GM23338 (cell line): ENCODE measurements around the gene TIAM1. TPM values are rescaled to one million over a fixed set of nuclear protein-coding genes. Genes with fewer than 3 reads are reported as not detected.

Experiments used
- ATAC-seq: fragments of 200-7000 bp; cut with Tn5 transposase; 3 replicates; pipeline ENCODE4 v1.9.1; 2020
- DNase-seq: peaks from one replicate; pipeline ENCODE4 v3.0.0-alpha.2; 2015; ENCODE audit warnings: low spot score
- H2AFZ ChIP-seq: fragments of 200-600 bp; sonication (generic); 2 replicates; pipeline ENCODE4 v1.8.0; 2016; ENCODE audit warnings: antibody characterized with exemption, mild to moderate bottlenecking, moderate library complexity
- H3F3A ChIP-seq: fragments of 200-600 bp; sonication (generic); replicated peaks from 2 replicates; pipeline ENCODE4 v1.8.0; 2017; ENCODE audit warnings: antibody characterized with exemption, mixed run types, low read depth
- H3K27ac ChIP-seq: fragments of 200-600 bp; sonication (generic); 2 replicates; pipeline ENCODE4 v1.6.1; 2016; ENCODE audit warnings: low read depth
- H3K27me3 ChIP-seq: fragments of 200-600 bp; sonication (generic); 2 replicates; pipeline ENCODE4 v1.8.0; 2016; ENCODE audit warnings: mild to moderate bottlenecking, mixed run types, moderate library complexity; ENCODE audit not compliant: insufficient read depth
- H3K36me3 ChIP-seq: fragments of 200-600 bp; sonication (generic); 2 replicates; pipeline ENCODE4 v1.8.0; 2016; ENCODE audit warnings: mild to moderate bottlenecking; ENCODE audit not compliant: insufficient read depth
- H3K4me1 ChIP-seq: fragments of 200-600 bp; sonication (generic); 2 replicates; pipeline ENCODE4 v1.8.0; 2016; ENCODE audit warnings: mild to moderate bottlenecking, moderate library complexity; ENCODE audit not compliant: insufficient read depth
- H3K4me2 ChIP-seq: fragments of 200-600 bp; sonication (generic); 2 replicates; pipeline ENCODE4 v1.7.1; 2017; ENCODE audit warnings: mixed run types
- H3K4me3 ChIP-seq: fragments of 200-600 bp; sonication (generic); 2 replicates; pipeline ENCODE4 v1.6.1; 2016; ENCODE audit warnings: mixed run types
- H3K79me2 ChIP-seq: fragments of 200-600 bp; sonication (generic); replicated peaks from 2 replicates; pipeline ENCODE4 v1.8.0; 2017; ENCODE audit warnings: mild to moderate bottlenecking; ENCODE audit not compliant: insufficient read depth
- H3K9me2 ChIP-seq: fragments of 200-600 bp; sonication (generic); 2 replicates; pipeline ENCODE4 v1.8.0; 2017; ENCODE audit not compliant: insufficient read depth
- H4K20me1 ChIP-seq: fragments of 200-600 bp; sonication (generic); replicated peaks from 2 replicates; pipeline ENCODE4 v1.8.0; 2017; ENCODE audit warnings: mild to moderate bottlenecking; ENCODE audit not compliant: insufficient read depth
- H3K27ac Mint-ChIP-seq: 2 replicates; pipeline ENCODE4 v1.8.0; 2020; ENCODE audit warnings: inconsistent platforms, mild to moderate bottlenecking, moderate library complexity, mixed read lengths
- H3K27me3 Mint-ChIP-seq: 3 replicates; pipeline ENCODE4 v1.8.0; 2022; ENCODE audit warnings: low read depth, mild to moderate bottlenecking, moderate library complexity, mixed read lengths, inconsistent platforms; ENCODE audit not compliant: insufficient read depth, poor library complexity
- H3K36me3 Mint-ChIP-seq: 3 replicates; pipeline ENCODE4 v1.8.0; 2021; ENCODE audit warnings: low read depth, mild to moderate bottlenecking, inconsistent platforms, moderate library complexity, mixed read lengths
- H3K4me1 Mint-ChIP-seq: 3 replicates; pipeline ENCODE4 v1.8.0; 2020; ENCODE audit warnings: mild to moderate bottlenecking, inconsistent platforms, mixed read lengths
- H3K4me3 Mint-ChIP-seq: 3 replicates; pipeline ENCODE4 v1.8.0; 2021; ENCODE audit warnings: moderate library complexity, mild to moderate bottlenecking, inconsistent platforms, mixed read lengths
- H3K9me3 Mint-ChIP-seq: 3 replicates; pipeline ENCODE4 v1.8.0; 2020; ENCODE audit warnings: moderate library complexity, mild to moderate bottlenecking, inconsistent platforms, mixed read lengths
- CREB1 ChIP-seq: fragments of 250-450 bp; sonication (Bioruptor Pico); IDR thresholded peaks from 2 replicates; pipeline ENCODE4 v1.5.0; 2020; ENCODE audit warnings: low read depth, mild to moderate bottlenecking, moderate library complexity
- CTCF ChIP-seq, 2 experiments: fragments of 200-600 bp in 1 of 2; sonication (generic) in 1 of 2; conservative IDR thresholded peaks; 2 replicates each; pipeline versions ENCODE4 v1.5.1 to v1.6.1; 2016 to 2017; ENCODE audit warnings: antibody characterized with exemption in 2 of 2, low read depth in 2 of 2, mild to moderate bottlenecking in 2 of 2, moderate library complexity in 1 of 2
- ETS1 ChIP-seq: IDR thresholded peaks from 2 replicates; pipeline ENCODE4 v1.6.1; 2016; ENCODE audit warnings: antibody characterized with exemption
- EZH2 ChIP-seq: fragments of 200-600 bp; sonication (generic); IDR thresholded peaks from one replicate; pipeline ENCODE4 v1.8.0; 2017; ENCODE audit warnings: antibody characterized with exemption, mild to moderate bottlenecking, low read depth; ENCODE audit not compliant: unreplicated experiment
- EZH2phosphoT487 ChIP-seq: fragments of 200-600 bp; sonication (generic); IDR thresholded peaks from one replicate; pipeline ENCODE4 v1.8.1; 2018; ENCODE audit warnings: antibody characterized with exemption; ENCODE audit not compliant: unreplicated experiment
- NANOG ChIP-seq: IDR thresholded peaks from 2 replicates; pipeline ENCODE4 v1.6.1; 2016; ENCODE audit warnings: antibody characterized with exemption, borderline replicate concordance
- POLR2AphosphoS5 ChIP-seq: IDR thresholded peaks from 2 replicates; pipeline ENCODE4 v1.6.1; 2016; ENCODE audit warnings: antibody characterized with exemption, low read depth
- REST ChIP-seq: IDR thresholded peaks from one replicate; pipeline ENCODE4 v1.6.1; 2018; ENCODE audit warnings: antibody characterized with exemption; ENCODE audit not compliant: unreplicated experiment
- STAT1 ChIP-seq: IDR thresholded peaks from one replicate; pipeline ENCODE4 v1.6.1; 2016; ENCODE audit warnings: antibody characterized with exemption; ENCODE audit not compliant: unreplicated experiment
- ZNF114 ChIP-seq: fragments of 250-450 bp; sonication (Bioruptor Pico); IDR thresholded peaks from 2 replicates; pipeline ENCODE4 v1.5.0; 2020; ENCODE audit warnings: mild to moderate bottlenecking, moderate library complexity
- ZNF331 ChIP-seq: fragments of 250-450 bp; sonication (Bioruptor Pico); IDR thresholded peaks from 2 replicates; pipeline ENCODE4 v1.5.0; 2020; ENCODE audit warnings: low read depth, mild to moderate bottlenecking, moderate library complexity
- polyA plus RNA-seq: library from polyadenylated mRNA; unstranded; fragments of >200 nt; fragmentation: Nextera tagmentation; extraction: Ambion mirVana; gene quantifications from 2 replicates; pipeline ENCODE4 v1.2.1, GENCODE V29; 2016
- total RNA-seq: library from RNA; depleted of rRNA; stranded (reverse); fragments of >200 nt; shearing (Covaris generic); gene quantifications from 2 replicates; pipeline ENCODE4 v1.2.3, GENCODE V29; 2014
- TF ChIP-seq, protein P1 (sequence below): fragments of 250-450 bp; sonication (Bioruptor Pico); IDR thresholded peaks from 2 replicates; pipeline ENCODE4 v1.5.0; 2020; ENCODE audit warnings: mild to moderate bottlenecking, moderate library complexity

TIAM1 gene
- total and polyA plus RNA-seq, 2 experiments from 2014 or later, result 18.5 to 20.0 TPM

DNA sequence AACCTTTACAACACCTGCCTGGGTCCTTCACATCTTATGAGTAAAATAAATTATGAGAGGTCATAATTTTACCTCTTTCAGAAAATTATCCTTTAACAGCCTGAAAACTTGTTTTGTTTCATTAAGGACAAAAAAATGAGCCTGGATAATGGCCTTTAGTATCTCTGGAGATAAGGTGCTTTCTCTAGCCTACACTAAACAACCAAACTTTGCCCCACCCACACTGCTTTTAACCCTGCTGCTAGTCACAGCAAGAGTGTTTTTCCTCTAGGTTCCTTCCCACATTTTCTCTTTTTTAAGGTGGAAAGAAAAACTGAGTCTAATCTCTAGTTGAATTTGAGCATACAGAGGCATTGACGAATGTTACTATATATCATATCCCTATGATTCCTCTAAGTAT, 204.0 kb downstream of the TIAM1 start:
- Histone ChIP-seq H3K4me3 (no peak overlapping the region), H3K9me2 (peaks cover 7% of the 10 kb centered on the region; the same call in 1 of the 2 replicates), H3K27me3 (no peaks in the 10 kb centered on the region), H3K4me1 (peaks cover 10% of the 10 kb centered on the region; the same call in 1 of the 2 replicates), H3K4me2 (no peak overlapping the region), H3K27ac (no peak overlapping the region), H3F3A (no peaks in the 10 kb centered on the region), H2AFZ (no peak overlapping the region), H3K36me3 (no peaks in the 10 kb centered on the region), H4K20me1 (no peaks in the 10 kb centered on the region), H3K79me2 (no peaks in the 10 kb centered on the region)
- no peak overlapping the region for H3K27ac Mint-ChIP-seq
- ATAC-seq, result no peak
- no peak for DNase-seq
- H3K4me1 Mint-ChIP-seq, result peaks cover 19% of the 10 kb centered on the region
- peaks cover 3% of the 10 kb centered on the region; the same call in 1 of the 3 replicates for H3K36me3 Mint-ChIP-seq
- no peak for TF ChIP-seq CTCF (conservative IDR thresholded peaks at IDR 0.05; ENCODE audit: low read depth in 2 of 2)
- TF ChIP-seq CREB1 (CRISPR knock-in tag), result no peak
- TF ChIP-seq POLR2AphosphoS5, result no peak
- no peak for TF ChIP-seq REST
- TF ChIP-seq, protein P1, sequence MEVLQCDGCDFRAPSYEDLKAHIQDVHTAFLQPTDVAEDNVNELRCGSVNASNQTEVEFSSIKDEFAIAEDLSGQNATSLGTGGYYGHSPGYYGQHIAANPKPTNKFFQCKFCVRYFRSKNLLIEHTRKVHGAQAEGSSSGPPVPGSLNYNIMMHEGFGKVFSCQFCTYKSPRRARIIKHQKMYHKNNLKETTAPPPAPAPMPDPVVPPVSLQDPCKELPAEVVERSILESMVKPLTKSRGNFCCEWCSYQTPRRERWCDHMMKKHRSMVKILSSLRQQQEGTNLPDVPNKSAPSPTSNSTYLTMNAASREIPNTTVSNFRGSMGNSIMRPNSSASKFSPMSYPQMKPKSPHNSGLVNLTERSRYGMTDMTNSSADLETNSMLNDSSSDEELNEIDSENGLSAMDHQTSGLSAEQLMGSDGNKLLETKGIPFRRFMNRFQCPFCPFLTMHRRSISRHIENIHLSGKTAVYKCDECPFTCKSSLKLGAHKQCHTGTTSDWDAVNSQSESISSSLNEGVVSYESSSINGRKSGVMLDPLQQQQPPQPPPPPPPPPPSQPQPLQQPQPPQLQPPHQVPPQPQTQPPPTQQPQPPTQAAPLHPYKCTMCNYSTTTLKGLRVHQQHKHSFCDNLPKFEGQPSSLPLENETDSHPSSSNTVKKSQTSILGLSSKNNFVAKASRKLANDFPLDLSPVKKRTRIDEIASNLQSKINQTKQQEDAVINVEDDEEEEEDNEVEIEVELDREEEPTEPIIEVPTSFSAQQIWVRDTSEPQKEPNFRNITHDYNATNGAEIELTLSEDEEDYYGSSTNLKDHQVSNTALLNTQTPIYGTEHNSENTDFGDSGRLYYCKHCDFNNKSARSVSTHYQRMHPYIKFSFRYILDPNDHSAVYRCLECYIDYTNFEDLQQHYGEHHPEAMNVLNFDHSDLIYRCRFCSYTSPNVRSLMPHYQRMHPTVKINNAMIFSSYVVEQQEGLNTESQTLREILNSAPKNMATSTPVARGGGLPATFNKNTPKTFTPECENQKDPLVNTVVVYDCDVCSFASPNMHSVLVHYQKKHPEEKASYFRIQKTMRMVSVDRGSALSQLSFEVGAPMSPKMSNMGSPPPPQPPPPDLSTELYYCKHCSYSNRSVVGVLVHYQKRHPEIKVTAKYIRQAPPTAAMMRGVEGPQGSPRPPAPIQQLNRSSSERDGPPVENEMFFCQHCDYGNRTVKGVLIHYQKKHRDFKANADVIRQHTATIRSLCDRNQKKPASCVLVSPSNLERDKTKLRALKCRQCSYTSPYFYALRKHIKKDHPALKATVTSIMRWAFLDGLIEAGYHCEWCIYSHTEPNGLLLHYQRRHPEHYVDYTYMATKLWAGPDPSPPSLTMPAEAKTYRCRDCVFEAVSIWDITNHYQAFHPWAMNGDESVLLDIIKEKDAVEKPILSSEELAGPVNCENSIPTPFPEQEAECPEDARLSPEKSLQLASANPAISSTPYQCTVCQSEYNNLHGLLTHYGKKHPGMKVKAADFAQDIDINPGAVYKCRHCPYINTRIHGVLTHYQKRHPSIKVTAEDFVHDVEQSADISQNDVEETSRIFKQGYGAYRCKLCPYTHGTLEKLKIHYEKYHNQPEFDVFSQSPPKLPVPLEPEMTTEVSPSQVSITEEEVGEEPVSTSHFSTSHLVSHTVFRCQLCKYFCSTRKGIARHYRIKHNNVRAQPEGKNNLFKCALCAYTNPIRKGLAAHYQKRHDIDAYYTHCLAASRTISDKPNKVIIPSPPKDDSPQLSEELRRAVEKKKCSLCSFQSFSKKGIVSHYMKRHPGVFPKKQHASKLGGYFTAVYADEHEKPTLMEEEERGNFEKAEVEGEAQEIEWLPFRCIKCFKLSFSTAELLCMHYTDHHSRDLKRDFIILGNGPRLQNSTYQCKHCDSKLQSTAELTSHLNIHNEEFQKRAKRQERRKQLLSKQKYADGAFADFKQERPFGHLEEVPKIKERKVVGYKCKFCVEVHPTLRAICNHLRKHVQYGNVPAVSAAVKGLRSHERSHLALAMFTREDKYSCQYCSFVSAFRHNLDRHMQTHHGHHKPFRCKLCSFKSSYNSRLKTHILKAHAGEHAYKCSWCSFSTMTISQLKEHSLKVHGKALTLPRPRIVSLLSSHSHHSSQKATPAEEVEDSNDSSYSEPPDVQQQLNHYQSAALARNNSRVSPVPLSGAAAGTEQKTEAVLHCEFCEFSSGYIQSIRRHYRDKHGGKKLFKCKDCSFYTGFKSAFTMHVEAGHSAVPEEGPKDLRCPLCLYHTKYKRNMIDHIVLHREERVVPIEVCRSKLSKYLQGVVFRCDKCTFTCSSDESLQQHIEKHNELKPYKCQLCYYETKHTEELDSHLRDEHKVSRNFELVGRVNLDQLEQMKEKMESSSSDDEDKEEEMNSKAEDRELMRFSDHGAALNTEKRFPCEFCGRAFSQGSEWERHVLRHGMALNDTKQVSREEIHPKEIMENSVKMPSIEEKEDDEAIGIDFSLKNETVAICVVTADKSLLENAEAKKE (CRISPR knock-in tag), result no peak
- TF ChIP-seq ZNF331 (CRISPR knock-in tag), result no peak
- TF ChIP-seq NANOG, result no peak
- no peak for TF ChIP-seq EZH2phosphoT487
- TF ChIP-seq ZNF114 (CRISPR knock-in tag), result no peak
- TF ChIP-seq EZH2, result no peak
- TF ChIP-seq STAT1, result no peak
- no peak for TF ChIP-seq ETS1
- peaks cover 7% of the 10 kb centered on the region for H3K27me3 Mint-ChIP-seq
- H3K4me3 Mint-ChIP-seq, result no peak overlapping the region
- no peaks in the 10 kb centered on the region for H3K9me3 Mint-ChIP-seq
